Measurements from ENCODE around the gene KRTAP12-3.

DNA sequence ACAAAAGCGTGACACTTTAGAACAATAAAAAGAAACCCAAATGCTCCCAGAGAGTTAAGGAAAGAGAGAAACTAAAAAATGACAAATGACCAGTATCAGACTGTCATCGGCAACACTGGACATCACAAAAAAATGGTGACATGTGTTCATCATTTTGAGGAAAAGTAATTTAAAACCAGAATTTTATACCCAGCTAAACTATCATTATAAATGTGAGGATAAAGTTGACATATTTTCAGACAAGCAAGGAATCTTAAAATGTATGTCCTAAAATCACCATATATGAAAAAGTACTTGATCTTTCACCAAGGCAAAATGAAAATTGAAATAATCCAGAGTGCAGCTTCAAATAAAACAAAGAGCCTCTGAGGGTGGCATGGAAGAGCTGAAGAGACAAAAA, 12.9 kb upstream of the KRTAP12-3 start:
- TF ChIP-seq, protein P1, sequence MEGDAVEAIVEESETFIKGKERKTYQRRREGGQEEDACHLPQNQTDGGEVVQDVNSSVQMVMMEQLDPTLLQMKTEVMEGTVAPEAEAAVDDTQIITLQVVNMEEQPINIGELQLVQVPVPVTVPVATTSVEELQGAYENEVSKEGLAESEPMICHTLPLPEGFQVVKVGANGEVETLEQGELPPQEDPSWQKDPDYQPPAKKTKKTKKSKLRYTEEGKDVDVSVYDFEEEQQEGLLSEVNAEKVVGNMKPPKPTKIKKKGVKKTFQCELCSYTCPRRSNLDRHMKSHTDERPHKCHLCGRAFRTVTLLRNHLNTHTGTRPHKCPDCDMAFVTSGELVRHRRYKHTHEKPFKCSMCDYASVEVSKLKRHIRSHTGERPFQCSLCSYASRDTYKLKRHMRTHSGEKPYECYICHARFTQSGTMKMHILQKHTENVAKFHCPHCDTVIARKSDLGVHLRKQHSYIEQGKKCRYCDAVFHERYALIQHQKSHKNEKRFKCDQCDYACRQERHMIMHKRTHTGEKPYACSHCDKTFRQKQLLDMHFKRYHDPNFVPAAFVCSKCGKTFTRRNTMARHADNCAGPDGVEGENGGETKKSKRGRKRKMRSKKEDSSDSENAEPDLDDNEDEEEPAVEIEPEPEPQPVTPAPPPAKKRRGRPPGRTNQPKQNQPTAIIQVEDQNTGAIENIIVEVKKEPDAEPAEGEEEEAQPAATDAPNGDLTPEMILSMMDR (IDR thresholded peaks at IDR 0.05), result no peak
- TF ChIP-seq EZH2 (IDR thresholded peaks at IDR 0.05; ENCODE audit: borderline replicate concordance, insufficient read depth, low read depth, low read length, poor library complexity, severe bottlenecking), result no peak
